ENCODE data around the gene SIGLECL1.
"Not testable (repeated sequence)": the region's sequence is repeated elsewhere in the genome, so short reads cannot be mapped to it uniquely, and the experiment has no call there.

DNA sequence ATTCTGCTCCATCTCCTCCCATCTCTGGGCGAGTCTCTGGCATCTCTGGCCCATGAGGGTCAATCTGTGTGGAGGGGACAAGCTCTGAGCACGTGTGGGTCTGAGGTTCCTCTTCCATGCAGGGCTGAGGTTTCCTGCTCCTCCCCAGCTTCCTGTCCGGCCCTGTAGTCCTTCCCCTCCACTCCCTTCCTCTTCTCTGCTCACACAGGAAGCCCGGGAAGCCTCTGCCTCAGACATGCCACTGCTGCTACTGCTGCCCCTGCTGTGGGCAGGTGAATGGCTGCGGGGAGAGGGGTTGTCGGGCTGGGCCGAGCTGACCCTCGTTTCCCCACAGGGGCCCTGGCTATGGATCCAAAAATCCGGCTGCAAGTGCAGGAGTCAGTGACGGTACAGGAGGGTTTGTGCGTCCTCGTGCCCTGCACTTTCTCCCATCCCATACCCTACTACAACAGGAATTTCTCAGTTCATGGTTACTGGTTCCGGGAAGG lies 40.0 kb upstream of the SIGLECL1 start:
- TF ChIP-seq, protein P1, sequence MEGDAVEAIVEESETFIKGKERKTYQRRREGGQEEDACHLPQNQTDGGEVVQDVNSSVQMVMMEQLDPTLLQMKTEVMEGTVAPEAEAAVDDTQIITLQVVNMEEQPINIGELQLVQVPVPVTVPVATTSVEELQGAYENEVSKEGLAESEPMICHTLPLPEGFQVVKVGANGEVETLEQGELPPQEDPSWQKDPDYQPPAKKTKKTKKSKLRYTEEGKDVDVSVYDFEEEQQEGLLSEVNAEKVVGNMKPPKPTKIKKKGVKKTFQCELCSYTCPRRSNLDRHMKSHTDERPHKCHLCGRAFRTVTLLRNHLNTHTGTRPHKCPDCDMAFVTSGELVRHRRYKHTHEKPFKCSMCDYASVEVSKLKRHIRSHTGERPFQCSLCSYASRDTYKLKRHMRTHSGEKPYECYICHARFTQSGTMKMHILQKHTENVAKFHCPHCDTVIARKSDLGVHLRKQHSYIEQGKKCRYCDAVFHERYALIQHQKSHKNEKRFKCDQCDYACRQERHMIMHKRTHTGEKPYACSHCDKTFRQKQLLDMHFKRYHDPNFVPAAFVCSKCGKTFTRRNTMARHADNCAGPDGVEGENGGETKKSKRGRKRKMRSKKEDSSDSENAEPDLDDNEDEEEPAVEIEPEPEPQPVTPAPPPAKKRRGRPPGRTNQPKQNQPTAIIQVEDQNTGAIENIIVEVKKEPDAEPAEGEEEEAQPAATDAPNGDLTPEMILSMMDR (conservative IDR thresholded peaks at IDR 0.05 in 1 of 2, IDR thresholded peaks at IDR 0.05 in 1 of 2; ENCODE audit: low read depth in 1 of 2, low read length in 2 of 2) = not testable (repeated sequence)
- not testable (repeated sequence) for TF ChIP-seq EZH2 (IDR thresholded peaks at IDR 0.05; ENCODE audit: low read length, missing control alignments)

All from fibroblast of lung (primary cell).